Endothelial cell of hepatic sinusoid (primary cell): ENCODE results near the gene DBR1.
"Not testable (repeated sequence)": the region's sequence is repeated elsewhere in the genome, so short reads cannot be mapped to it uniquely, and the experiment has no call there.

Source experiments
- in situ Hi-C: cut with HindIII; loops from 2 replicates; pipeline ENCODE4 v1.10.0; 2017; ENCODE audit warnings: low sequenced_read_pairs

Gene DBR1

GRCh38 chr3:138187296-138188012 lies 12.7 kb upstream of the DBR1 start, which contains the start of gene ARMC8:
TSS of gene ARMC8 (plus strand) at chr3:138187301. CDS start at chr3:138187555, 254 bp downstream.
- in situ Hi-C loops = no loop called here

GRCh38 chr3:138186803-138187295 lies 12.1 kb upstream of the DBR1 start:
- in situ Hi-C loops = no loop called here

GRCh38 chr3:138186221-138186620 lies 11.5 kb upstream of the DBR1 start:
- in situ Hi-C loops = no loop called here

- in situ Hi-C loops = no loop called here
Observed at GRCh38 chr3:138184994-138185393, 10.3 kb upstream of the DBR1 start.

GRCh38 chr3:138180375-138181029 lies 5.8 kb upstream of the DBR1 start:
- in situ Hi-C loops = no loop called here

GRCh38 chr3:138173769-138174420 lies 826 bp downstream of the DBR1 start:
- in situ Hi-C loops = no loop called here

GRCh38 chr3:138172625-138173024 lies 2.1 kb downstream of the DBR1 start:
- in situ Hi-C loops = no loop called here

GRCh38 chr3:138165061-138165460 lies 9.7 kb downstream of the DBR1 start:
- in situ Hi-C loops = loop anchor here (5.0 kb wide), 1 partner anchor 117 kb away; no protein-coding TSS in a partner anchor

- in situ Hi-C loops = no loop called here
Observed at GRCh38 chr3:138157743-138158142, 17.0 kb downstream of the DBR1 start.

- in situ Hi-C loops = no loop called here
Observed at GRCh38 chr3:138154534-138154933, 20.2 kb downstream of the DBR1 start.

GRCh38 chr3:138148503-138148902 lies 26.2 kb downstream of the DBR1 start:
- in situ Hi-C loops = no loop called here

- in situ Hi-C loops = not testable (repeated sequence)
Observed at GRCh38 chr3:138142181-138142580, 32.5 kb downstream of the DBR1 start.

GRCh38 chr3:138140940-138141339 lies 33.8 kb downstream of the DBR1 start:
- in situ Hi-C loops = no loop called here

- in situ Hi-C loops = loop anchor here (5.0 kb wide), 1 partner anchor 78 kb away; no protein-coding TSS in a partner anchor
Observed at GRCh38 chr3:138139691-138140090, 35.0 kb downstream of the DBR1 start.

GRCh38 chr3:138137861-138138260 lies 36.9 kb downstream of the DBR1 start:
- in situ Hi-C loops = loop anchor here (5.0 kb wide), 1 partner anchor 79 kb away; no protein-coding TSS in a partner anchor

- in situ Hi-C loops = loop anchor here (5.0 kb wide), 1 partner anchor 81 kb away; no protein-coding TSS in a partner anchor
Observed at GRCh38 chr3:138136201-138136600, 38.5 kb downstream of the DBR1 start.

GRCh38 chr3:138135833-138136194 lies 38.9 kb downstream of the DBR1 start:
- in situ Hi-C loops = loop anchor here (5.0 kb wide), 1 partner anchor 81 kb away; no protein-coding TSS in a partner anchor

- in situ Hi-C loops = loop anchor here (5.0 kb wide), 1 partner anchor 82 kb away; no protein-coding TSS in a partner anchor
Observed at GRCh38 chr3:138135146-138135832, 39.4 kb downstream of the DBR1 start.

GRCh38 chr3:138132239-138132638 lies 42.5 kb downstream of the DBR1 start, which contains the start of gene A4GNT:
TSS of gene A4GNT (minus strand) at chr3:138132390. CDS start at chr3:138131256, 1,134 bp downstream.
- in situ Hi-C loops = no loop called here

- in situ Hi-C loops = no loop called here
Observed at GRCh38 chr3:138127636-138128365, 46.9 kb downstream of the DBR1 start.
